Dedifferentiated amniotic fluid mesenchymal stem cell (primary cell): ENCODE measurements around the gene GPR62.

Source experiments
- DNase-seq: peaks from one replicate; pipeline ENCODE4 v3.0.0-alpha.2; 2016; ENCODE audit errors: extremely low spot score

The GPR62 gene

DNA sequence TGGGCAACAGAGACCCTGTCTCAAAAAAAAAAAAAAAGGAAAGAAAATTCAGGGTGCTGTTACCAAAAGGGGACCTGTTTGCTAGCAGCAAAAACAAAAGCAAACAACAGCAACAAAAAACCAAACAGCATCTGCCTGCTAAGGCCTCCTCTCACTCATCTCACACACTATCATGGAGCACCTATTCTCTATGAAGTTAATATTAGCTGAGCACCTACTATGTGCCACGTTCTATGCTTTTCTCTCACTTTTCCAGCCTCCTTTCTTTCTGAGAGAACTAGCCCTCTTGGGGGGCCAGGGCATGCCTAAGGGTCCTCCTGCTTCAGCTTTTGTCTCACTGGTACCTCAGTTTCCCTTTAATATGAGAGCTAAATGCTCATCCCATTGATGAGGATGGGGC lies 468 bp upstream of the GPR62 start:
- DNase-seq = no peak

DNA sequence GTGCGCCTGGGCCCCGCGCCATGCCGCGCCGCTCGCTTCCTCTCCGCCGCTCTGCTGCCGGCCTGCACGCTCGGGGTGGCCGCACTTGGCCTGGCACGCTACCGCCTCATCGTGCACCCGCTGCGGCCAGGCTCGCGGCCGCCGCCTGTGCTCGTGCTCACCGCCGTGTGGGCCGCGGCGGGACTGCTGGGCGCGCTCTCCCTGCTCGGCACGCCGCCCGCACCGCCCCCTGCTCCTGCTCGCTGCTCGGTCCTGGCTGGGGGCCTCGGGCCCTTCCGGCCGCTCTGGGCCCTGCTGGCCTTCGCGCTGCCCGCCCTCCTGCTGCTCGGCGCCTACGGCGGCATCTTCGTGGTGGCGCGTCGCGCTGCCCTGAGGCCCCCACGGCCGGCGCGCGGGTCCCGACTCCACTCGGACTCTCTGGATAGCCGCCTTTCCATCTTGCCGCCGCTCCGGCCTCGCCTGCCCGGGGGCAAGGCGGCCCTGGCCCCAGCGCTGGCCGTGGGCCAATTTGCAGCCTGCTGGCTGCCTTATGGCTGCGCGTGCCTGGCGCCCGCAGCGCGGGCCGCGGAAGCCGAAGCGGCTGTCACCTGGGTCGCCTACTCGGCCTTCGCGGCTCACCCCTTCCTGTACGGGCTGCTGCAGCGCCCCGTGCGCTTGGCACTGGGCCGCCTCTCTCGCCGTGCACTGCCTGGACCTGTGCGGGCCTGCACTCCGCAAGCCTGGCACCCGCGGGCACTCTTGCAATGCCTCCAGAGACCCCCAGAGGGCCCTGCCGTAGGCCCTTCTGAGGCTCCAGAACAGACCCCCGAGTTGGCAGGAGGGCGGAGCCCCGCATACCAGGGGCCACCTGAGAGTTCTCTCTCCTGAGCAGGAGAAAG lies 951 bp downstream of the GPR62 start:
- DNase-seq = no peak

DNA sequence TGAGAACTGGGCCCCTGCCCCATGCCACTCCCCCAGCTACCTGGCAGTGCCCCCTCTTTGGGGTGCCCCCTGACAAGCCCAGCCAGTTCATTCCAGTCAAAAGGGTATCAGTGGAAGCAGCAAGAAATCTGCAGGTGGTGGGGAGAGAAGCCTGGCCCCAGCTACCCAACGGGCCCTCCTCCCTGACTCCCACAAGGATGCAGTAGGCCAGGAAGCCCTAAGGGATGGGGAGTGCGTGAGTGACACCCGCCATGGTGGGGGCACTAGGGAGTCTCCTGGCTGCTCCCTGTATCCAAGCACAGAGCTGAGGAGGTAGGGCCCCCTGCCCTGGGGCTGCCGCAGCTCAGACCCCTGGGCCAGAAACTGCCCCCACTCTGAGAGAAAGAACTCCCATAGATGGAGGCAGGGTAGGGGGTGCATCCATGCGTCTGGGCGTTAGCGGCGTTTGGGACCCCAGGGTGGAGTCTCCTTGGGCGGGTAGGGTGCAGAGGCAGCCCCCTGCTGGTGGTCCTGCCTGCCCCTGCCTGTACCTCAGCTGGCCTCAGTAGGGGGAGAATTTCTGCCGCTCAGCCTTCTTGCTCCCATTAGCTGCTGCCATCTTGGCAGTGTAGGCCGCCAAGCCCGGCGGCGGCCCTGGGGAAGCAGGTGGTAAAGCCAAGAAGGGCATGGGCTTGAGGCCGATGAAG lies 2.5 kb downstream of the GPR62 start:
- no peak for DNase-seq

DNA sequence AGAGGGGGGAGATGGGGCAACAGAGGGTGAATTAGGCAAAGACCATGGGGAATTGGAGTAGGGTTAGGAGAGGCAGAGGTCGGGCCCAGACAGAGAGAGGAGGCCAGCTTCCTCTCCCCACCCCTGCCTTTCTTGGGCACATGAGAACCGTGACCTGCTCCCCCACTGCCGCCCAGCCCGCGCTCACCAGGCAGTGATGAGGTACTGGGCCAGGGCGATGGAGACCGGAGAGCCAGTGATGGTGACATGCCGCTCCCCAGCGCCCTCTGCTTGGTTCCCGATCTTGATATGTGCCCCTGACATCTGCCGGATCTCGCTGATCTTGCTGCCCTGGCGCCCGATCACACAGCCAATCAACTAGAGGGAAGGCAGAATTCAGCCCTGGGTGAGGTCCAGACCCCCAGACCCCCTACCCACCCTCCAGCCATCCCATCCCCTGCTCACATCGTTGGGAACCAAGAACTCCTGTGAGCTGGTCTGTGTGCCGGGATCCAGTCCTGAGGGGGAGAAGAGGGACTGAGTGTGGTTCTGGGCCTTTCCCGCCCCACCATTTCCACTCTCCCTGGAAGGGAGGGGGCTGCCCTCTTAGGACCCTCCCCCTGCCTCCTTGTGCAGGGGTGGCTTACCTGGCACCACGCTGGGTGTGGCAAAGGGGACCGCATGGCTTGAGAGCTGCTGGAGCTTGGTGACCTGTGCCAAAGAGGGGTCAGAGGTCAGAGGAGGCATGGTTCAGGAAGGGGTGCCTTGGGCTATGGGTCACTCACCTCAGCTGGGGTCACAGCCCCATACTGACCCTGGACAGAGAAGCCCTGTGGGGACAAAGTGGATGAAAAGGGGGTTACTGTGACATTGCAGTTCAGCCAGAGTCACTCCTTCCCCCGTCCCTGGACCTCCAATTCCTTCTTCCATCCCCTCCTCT lies 3.7 kb downstream of the GPR62 start:
- no peak for DNase-seq

DNA sequence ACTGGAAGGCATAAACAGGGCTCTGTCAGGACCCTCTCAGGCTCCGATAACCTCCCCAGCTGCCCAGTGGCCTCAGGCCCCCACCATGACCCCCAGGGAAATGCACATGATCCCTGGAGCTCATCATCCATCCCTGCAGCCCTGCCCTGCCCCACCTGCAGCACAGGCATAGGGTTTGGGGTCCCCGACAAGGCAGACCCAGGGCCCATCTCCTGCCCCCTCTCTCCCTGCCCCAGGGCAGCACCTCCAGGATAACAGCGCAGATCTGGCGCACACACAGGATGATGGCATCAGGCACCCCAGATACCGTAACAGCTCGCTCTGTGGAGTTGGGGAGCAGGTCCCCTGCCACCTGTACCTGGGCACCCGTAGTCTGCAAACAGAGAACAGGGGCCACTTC lies 4.5 kb downstream of the GPR62 start:
- no peak for DNase-seq

DNA sequence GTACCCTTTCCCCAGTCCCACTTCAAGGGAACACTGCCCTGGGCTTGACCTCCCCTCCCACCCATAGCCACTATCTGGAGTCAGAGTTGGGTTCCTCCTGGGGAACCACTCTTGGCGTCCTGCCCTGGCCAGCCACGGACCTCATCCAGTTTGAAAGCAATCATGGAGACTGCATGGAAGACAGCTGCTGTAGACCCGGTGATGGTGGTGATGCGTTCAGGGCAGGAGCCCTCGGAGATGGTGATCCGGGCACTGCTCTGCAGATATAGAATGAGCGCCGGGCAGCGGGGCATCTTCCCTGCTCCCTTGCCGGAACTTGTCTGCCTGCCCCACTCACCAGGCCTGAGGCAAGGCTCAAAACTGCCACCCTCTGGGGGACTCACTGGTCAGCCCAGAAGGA lies 5.2 kb downstream of the GPR62 start:
- no peak for DNase-seq

DNA sequence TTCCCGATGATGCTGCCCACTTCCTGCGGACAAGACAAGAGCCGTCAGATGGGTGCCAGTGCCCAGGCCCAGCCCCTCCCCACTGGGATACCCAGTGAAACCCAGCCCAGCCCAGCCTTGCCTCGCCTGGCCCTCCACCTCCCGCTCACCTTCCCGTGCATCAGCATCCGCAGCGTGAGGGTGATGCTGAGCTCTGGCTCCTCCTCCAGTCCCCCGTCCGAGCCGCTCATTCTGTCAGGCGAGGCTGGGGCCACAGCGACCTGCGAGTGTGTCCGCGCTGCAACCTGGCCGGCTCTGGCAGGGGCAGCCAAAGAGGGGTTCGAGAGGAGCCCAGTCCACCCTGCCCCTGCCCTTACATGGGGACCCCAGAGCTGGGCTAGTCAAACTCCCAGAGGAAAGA lies 5.8 kb downstream of the GPR62 start:
- no peak for DNase-seq

DNA sequence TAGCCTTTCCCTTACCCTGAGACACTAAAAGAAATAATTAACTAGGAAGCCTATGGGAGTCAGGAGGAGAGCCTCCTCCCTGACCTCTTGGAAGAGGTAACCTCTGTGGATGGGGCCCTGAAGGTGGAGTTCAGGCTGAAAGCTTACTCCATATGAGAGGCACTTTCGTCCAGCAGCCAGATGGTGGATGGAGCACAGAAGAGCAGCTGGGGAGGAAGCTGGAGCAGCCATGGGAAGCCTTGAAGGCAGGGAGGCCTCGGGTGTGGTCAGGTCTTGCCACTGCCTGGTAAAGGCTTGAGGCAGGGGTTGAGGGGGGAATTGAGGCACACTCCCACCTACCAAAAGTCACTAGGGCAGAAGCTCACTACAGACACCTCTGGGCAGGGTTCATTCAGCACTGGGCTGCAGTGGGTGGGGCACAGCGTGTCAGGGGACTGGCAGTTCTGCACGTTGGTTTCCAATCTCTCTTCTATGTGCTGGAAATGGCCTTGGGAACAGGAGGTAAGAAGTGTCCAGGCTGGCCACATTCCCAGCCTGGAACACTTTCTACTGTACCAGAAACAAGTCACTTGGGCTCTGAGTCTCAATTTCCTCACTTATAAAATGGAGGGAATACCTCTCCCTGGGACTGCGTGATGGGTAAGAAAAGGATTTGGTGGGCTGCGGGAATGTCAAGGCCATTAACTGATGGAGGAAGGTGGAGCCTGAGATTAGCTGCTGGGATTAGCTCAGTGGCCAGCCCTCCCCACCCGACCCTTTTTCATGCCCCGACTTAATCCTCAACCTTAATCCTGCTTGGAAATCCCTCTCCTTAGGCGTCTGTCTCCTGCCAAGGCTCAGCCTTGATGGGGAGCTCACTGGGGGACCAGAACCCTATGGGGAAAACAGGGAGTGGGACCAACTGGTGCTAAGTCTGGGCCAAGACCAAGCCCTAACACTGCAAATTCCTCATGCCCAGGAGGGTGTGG lies 6.7 kb downstream of the GPR62 start:
- DNase-seq = no peak

DNA sequence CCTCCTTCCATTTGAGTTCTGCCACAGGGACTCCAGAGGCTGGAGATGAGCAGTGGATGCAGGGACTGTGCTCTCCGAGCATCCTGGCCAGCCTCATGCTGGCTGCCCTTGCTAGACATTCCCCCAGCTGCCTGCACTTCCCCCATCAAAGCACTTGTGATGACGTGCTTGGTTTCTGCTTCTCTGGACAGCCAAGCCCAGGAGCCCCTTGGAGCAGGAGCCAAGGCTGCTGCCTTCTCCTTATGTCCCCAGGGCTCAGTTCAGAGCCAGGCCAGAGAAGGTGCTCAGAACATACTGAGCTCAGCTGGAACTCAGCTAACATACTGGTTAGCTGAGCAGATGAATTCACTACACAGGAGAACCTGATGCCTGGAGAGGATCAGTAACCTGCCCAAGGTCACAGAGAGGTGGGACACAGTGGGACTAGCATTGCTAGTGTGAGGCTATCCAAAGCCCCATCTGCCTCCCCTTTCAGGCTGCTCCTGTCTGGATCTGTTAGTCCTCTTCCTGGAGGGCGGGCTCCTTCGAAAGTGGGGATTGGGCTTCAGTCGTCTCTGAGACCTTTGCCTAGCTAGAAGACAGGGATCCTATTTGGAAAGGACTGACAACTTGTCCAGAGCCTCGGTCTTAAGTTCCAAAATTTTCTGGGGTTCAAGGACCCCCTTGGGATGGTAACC lies 7.8 kb downstream of the GPR62 start:
- no peak for DNase-seq

DNA sequence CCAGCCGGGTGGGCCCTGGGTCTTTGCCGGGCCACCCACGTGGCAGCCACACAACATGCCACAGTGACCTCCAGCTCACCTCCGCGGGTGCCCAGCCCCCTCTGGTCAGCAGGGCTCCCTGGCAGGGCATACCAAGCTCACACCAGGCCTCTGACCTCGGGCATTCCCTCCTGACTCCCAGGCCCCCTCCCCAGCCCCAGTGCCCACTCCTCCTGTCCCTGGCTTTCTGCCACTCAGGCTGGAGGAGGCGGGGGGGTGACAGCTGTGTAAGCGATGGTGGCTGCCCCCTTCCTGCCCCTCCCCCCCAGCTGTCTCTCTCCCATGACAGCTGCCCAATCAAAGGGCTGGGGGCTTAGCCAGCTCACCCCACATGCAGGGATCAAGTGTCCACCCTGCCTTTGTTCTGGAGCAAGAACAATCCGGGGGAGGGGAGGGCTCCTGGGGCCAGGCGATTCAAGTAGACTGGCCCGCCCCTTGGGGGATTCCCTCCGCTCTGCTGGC lies 8.8 kb downstream of the GPR62 start:
- DNase-seq = no peak

DNA sequence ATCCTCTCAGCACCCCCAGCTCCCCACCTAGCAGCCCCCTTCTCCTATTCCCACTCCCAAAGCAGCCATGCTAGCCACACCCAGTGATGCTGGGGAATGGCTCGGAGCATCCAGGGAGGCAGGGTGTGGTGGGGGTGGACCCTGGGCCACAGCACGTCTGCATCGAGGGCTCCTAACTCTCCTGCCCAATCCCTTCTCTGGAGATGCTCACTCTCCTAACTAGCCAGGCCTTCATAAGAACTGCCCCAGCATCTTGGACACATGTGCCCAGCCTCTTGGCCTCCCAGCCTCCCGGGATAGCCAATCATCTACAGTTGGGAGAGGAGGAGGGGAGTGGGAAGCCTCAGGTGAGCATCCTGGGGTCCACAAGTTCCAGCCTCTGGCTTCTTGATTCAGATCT lies 9.3 kb downstream of the GPR62 start:
- DNase-seq = no peak

DNA sequence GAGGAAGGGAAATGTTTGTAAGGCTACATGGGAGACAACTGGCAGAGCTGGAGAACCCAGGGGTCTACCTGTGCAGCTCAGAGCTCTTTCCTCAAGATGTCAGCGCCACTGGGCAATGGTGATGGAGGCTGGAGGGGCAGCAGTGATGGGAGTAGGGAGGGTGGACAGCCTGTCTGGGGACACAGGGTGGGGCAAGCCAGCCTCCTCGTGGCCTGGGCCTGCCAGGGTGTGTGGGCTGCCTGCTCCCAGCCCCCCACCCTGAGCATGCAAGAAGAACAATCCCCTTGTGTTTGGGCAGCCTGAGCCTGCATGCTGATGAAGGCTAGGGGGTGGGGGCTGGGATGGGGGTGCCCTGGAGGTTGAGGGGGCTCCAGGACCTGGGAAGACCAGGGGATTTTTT lies 10.8 kb downstream of the GPR62 start:
- DNase-seq = no peak

DNA sequence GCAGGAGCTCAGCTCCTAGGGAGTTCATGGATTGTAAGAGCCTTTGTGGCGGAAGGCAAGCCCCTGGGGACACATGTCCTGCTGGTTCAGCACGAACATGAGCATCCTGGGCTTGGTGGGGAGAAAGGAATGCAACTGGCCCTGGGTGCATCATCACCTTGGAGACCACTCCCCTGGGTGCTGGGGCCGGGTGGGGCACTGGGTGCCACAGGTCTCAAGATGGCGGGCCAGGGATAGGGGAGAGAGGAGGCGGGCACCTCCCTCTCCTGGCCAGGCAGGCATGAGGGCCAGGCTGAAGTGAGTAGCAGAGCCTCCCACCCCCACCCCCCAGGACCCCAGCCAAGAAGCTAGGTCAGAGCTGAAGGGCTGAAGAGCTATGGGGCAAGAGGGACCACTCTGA lies 11.3 kb downstream of the GPR62 start:
- DNase-seq = no peak

DNA sequence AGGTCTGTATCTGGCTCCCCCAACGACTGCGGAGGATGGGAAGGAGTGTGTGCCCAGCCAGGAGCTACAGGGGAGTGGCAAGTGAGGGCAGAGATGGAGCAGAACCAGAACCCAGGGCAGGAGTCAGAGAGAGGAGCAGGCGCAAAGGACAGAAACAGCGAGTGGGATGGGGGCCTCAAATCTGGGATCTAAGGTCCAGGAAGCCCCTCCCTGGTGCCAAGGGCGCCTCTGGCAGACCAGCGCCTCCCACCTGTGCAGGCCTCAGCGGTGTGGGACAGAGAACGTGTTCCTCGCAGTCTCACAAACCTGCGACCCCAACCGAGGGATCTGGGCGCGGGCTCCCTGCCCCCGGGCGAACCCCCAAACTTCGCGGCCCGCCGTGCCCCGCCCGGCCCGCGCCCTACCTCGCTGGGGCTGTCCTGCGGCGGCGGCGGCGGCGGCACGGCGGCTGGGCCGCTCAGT lies 11.8 kb downstream of the GPR62 start:
- DNase-seq = no peak

DNA sequence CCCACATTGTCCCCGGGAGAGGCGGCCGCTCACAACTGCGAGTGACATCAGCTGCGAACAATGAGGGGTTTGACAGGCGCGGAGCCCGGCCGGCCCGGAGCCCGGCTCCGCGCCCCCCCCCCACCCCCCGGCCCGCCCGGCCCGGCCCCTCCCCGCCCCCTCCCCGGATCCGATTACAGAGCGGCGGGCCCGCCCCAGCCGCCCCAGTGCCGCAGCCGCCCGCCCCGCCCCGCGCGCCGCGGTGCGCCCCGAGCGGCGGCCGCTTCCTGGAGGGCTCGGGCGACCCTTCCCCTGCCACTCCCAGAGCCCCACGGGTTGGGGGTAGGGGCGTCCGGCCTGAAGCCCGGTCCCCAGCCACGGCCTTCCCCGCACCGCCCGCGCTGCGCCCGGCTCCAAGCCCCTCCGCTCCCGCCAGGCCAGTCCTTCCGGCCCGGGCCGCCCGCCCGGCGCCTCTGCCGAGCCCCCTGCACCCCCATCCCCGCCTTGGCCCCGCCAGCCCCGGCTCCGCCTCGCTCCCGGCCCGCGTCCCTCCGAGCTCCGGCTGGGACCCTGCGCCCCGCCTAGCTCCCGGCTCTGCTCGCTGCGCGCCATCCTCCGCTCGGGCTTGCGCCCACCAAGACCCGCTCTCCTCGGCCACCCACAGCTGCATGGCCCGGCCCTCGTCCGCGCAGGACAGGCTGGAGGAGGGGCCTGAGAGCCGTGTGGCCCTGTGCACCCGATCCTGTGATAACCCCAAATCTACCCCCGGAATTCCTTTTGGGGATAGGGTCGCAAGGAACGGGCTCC lies 12.4 kb downstream of the GPR62 start, which contains the start of gene PCBP4:
Gene PCBP4 (minus strand): TSS at position 71 of the 786 bp plus-strand sequence. CDS start 6,214 bp downstream, outside the sequence.
- DNase-seq = peak; percentile 24

DNA sequence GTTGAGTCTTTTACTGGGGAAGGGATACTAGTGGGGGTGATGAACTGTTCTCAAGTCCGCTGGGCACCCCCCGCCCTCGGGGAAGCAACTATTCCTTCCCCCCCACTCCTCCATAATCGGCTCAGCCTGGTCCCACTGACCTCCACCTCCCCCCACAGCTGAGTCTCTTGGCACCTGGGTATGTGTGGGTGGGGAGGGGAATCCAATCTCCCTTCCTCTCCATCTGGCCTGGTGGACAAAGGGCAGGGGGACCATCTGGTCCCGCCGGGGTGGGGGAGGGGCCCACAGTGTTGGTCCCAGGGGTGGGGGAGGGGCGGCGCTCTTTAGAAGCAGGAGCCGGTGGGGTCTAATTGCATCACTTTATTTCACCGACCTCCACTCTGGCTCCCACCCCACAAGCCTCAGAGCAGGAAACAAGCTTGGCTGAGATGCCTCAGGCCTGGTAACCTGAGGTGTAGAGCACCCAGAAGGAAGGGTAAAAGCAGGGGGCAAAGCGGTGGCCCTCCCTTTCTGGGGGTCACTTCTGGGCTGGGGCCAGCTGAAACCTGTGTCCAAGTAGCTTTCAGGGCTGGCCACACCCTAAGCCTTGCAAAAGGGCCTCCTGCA lies 13.1 kb downstream of the GPR62 start:
- DNase-seq = no peak

DNA sequence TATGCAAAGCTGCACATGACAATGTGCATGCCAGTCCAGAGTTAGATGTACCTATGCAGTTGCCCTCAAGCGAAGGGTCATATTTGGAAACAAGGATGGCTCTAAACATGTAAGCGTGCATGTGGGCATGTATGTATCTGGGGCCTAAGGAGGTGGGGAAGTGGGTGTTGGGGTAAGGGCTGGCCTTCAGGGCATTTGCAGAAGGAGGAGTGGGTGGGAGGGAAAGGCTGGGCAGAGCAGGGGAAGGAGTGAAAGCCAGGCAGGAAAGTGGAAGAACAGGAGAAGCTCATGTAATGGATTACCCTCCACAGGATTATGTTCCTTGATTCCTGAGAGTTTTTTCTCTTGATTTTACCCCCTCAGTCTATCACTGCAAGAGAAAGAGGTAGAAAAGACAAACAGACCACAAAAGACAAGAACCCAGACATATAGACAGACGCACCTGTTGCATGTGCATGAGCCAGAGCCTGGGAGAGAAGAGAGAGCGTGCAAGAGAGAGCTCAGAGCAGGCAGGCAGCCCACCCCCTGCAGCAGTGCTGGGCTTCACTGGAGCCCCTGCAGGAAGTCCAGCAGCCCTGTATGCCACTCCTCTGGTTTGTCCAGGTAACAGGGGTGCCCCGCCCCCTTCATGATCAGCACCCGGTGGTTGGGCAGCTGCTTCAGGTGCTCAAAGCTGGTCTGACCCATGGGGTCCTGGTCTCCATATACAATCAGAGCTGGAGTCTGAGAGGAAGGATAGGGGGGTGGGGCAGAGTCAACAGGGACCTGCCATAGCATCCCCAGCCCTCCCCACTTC lies 13.9 kb downstream of the GPR62 start:
- DNase-seq = no peak

DNA sequence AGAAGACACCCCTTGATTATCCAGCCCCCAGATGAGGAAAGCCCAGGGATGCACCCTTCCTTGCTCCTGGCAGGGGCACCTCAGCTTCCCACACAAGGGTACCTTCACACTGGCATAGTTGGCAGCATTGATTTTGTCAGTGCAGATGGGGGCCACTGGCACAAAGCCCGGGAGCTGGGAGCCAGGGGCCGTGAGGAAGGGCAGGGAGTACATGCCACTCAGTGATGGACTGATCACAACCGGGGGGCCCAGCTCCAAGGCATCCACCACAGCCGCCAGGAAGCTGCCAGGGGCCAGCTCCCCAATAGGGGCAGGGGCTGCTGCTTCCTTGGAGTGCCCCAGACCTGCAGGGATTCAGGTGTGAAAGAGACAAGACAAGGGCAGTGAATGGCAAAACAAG lies 14.7 kb downstream of the GPR62 start:
- no peak for DNase-seq
